ENCODE results near the gene NCKAP5. TPM values are rescaled to one million over a fixed set of nuclear protein-coding genes. Genes with fewer than 3 reads are reported as not detected.

NCKAP5 gene
- total RNA-seq, 1 experiment from 2014 or later: not detected

DNA sequence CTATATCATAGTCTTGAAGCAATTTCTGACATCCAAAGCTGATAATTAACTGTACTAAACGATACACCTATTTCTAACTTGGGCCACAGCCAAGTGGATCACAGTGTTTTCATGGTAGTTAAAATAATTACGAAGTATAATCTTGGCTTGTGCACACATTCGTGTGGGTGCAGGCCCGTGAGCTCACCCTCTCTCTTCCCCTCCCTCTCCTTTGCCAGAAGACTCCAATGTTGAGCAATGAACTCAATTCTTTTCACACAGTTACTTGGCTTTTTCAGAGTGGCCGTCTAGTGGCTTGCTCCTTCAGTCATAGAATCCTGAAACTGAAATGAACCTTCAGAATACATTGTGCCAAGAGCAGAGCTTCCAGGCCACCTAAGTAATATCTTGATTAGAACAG is 178.7 kb downstream of the NCKAP5 start:
- Histone ChIP-seq H3K4me3 (no peak overlapping the region), H3K4me1 (replicated peaks; ENCODE audit: insufficient read depth) (no peaks in the 10 kb centered on the region), H3K27ac (no peak overlapping the region), H3K4me2 (no peak overlapping the region), H3K27me3 (ENCODE audit: insufficient read depth, low read depth) (0 out of 2 replicates have a peak, but pooled peaks cover 14% of the 10 kb centered on the region), H2AFZ (no peak overlapping the region), H3K36me3 (ENCODE audit: low read depth) (no peaks in the 10 kb centered on the region), H4K20me1 (ENCODE audit: insufficient read depth) (no peaks in the 10 kb centered on the region), H3K9me2 (ENCODE audit: insufficient read depth) (no peaks in the 10 kb centered on the region), H3F3A (ENCODE audit: insufficient read depth, low read depth) (no peaks in the 10 kb centered on the region), H3K9me3 (ENCODE audit: insufficient read depth, low read depth) (no peaks in the 10 kb centered on the region), H3K79me2 (ENCODE audit: low read depth) (no peaks in the 10 kb centered on the region)
- DNase-seq: no peak
- ChIA-PET CTCF (no interaction called here), POLR2A (ENCODE audit: unreplicated experiment) (no interaction called here)
- intact Hi-C loops (cut with micrococcal nuclease; ENCODE audit: unreplicated experiment): no loop called here
- no TSS peak for BruUV-seq (replicated peaks)
- TF ChIP-seq EZH2 (IDR thresholded peaks at IDR 0.05; ENCODE audit: low read depth): no peak
- TF ChIP-seq, protein P1, sequence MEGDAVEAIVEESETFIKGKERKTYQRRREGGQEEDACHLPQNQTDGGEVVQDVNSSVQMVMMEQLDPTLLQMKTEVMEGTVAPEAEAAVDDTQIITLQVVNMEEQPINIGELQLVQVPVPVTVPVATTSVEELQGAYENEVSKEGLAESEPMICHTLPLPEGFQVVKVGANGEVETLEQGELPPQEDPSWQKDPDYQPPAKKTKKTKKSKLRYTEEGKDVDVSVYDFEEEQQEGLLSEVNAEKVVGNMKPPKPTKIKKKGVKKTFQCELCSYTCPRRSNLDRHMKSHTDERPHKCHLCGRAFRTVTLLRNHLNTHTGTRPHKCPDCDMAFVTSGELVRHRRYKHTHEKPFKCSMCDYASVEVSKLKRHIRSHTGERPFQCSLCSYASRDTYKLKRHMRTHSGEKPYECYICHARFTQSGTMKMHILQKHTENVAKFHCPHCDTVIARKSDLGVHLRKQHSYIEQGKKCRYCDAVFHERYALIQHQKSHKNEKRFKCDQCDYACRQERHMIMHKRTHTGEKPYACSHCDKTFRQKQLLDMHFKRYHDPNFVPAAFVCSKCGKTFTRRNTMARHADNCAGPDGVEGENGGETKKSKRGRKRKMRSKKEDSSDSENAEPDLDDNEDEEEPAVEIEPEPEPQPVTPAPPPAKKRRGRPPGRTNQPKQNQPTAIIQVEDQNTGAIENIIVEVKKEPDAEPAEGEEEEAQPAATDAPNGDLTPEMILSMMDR (conservative IDR thresholded peaks at IDR 0.05): no peak

DNA sequence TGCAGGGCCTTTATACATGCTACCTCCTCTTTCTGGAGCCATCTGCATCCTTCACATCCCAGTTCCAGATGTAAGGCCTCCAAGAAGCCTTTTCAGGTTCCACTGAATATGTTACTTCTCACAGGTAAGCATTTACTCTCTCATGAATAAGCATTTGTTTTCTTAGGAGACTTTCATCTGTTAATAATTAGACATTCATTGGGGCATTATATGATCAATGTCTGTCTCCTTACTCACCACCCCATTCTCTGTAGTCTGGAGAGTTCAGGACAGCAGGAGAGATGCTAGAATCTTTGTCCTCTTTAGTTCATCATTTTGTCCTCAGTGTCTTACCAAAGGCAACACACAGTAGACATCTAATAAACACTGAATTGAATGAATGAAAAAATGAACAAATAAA is 185.7 kb downstream of the NCKAP5 start:
- no peak overlapping the region for H3K4me2 ChIP-seq
- no peaks in the 10 kb centered on the region for H3K79me2 ChIP-seq (ENCODE audit: low read depth)
- DNase-seq: no peak
- intact Hi-C loops (cut with micrococcal nuclease; ENCODE audit: unreplicated experiment): no loop called here
- no peak overlapping the region for H2AFZ ChIP-seq
- H3K27ac ChIP-seq: no peak overlapping the region
- H4K20me1 ChIP-seq (ENCODE audit: insufficient read depth): no peaks in the 10 kb centered on the region
- BruUV-seq (replicated peaks): no TSS peak
- ChIA-PET CTCF (no interaction called here), POLR2A (ENCODE audit: unreplicated experiment) (no interaction called here)
- no peaks in the 10 kb centered on the region for H3F3A ChIP-seq (ENCODE audit: insufficient read depth, low read depth)
- H3K4me1 ChIP-seq (replicated peaks; ENCODE audit: insufficient read depth): no peaks in the 10 kb centered on the region
- H3K4me3 ChIP-seq: no peak overlapping the region
- no peak for TF ChIP-seq EZH2 (IDR thresholded peaks at IDR 0.05; ENCODE audit: low read depth)
- TF ChIP-seq, protein P1 (conservative IDR thresholded peaks at IDR 0.05): no peak
- H3K9me2 ChIP-seq (ENCODE audit: insufficient read depth): no peaks in the 10 kb centered on the region
- 0 out of 2 replicates have a peak, but pooled peaks cover under 1% of the 10 kb centered on the region for H3K27me3 ChIP-seq (ENCODE audit: insufficient read depth, low read depth)
- no peaks in the 10 kb centered on the region for H3K9me3 ChIP-seq (ENCODE audit: insufficient read depth, low read depth)
- no peaks in the 10 kb centered on the region for H3K36me3 ChIP-seq (ENCODE audit: low read depth)

DNA sequence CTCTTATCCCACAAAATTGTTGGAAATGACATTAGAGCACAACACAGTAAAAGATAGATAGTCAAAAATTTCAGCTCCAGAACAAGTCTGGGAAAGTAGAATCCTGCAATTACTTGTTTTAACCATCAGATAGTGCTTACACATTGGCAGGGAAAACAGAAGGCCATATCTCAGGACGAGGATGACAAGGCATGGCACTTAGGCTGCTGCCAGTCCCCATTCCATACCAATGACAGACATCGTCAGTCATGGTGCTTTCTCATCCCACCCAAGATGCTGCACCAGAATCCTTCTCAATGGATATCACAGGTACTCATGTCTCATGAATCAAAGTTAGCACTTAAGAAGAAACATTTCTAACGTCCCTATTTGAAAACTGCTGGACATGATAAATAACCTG is 187.3 kb downstream of the NCKAP5 start:
- H3K9me3 ChIP-seq (ENCODE audit: insufficient read depth, low read depth): no peaks in the 10 kb centered on the region
- H3F3A ChIP-seq (ENCODE audit: insufficient read depth, low read depth): no peaks in the 10 kb centered on the region
- H3K4me3 ChIP-seq: no peak overlapping the region
- H3K27ac ChIP-seq: no peak overlapping the region
- no peaks in the 10 kb centered on the region for H4K20me1 ChIP-seq (ENCODE audit: insufficient read depth)
- no peak for DNase-seq
- H3K79me2 ChIP-seq (ENCODE audit: low read depth): no peaks in the 10 kb centered on the region
- H3K27me3 ChIP-seq (ENCODE audit: insufficient read depth, low read depth): no peaks in the 10 kb centered on the region
- no TSS peak for BruUV-seq (replicated peaks)
- ChIA-PET CTCF (no interaction called here), POLR2A (ENCODE audit: unreplicated experiment) (no interaction called here)
- H3K36me3 ChIP-seq (ENCODE audit: low read depth): no peaks in the 10 kb centered on the region
- H3K4me1 ChIP-seq (replicated peaks; ENCODE audit: insufficient read depth): no peaks in the 10 kb centered on the region
- H3K9me2 ChIP-seq (ENCODE audit: insufficient read depth): no peaks in the 10 kb centered on the region
- intact Hi-C loops (cut with micrococcal nuclease; ENCODE audit: unreplicated experiment): no loop called here
- H3K4me2 ChIP-seq: no peak overlapping the region
- TF ChIP-seq EZH2 (IDR thresholded peaks at IDR 0.05; ENCODE audit: low read depth): no peak
- TF ChIP-seq, protein P1 (conservative IDR thresholded peaks at IDR 0.05): no peak
- H2AFZ ChIP-seq: no peak overlapping the region
